Measurements from ENCODE around the gene IQGAP2.

GRCh38 chr5:76419597-76420298, 16.7 kb downstream of the IQGAP2 start:
- TF ChIP-seq ZNF274 (IDR thresholded peaks at IDR 0.05; ENCODE audit: borderline replicate concordance, extremely low read depth, low read length) (no peak), POLR2A (IDR thresholded peaks at IDR 0.05; ENCODE audit: control extremely low read depth in 1 of 2, low read depth in 2 of 2, low read length in 2 of 2) (no peak), POLR2AphosphoS5 (IDR thresholded peaks at IDR 0.05; ENCODE audit: low read depth, low read length) (no peak), SAP30 (IDR thresholded peaks at IDR 0.05; ENCODE audit: insufficient read depth, insufficient replicate concordance, low read length) (no peak), CEBPB (IDR thresholded peaks at IDR 0.05; ENCODE audit: low read depth, low read length) (no peak), EZH2 (IDR thresholded peaks at IDR 0.05; ENCODE audit: low read depth, low read length, severe bottlenecking) (no peak), SP2 (IDR thresholded peaks at IDR 0.05; ENCODE audit: low read length) (no peak), RXRA (IDR thresholded peaks at IDR 0.05; ENCODE audit: insufficient read depth, low read depth, low read length) (no peak), TAF1 (IDR thresholded peaks at IDR 0.05; ENCODE audit: low read depth, low read length) (no peak), CHD2 (IDR thresholded peaks at IDR 0.05; ENCODE audit: low read length) (no peak), KDM5A (IDR thresholded peaks at IDR 0.05; ENCODE audit: low read length) (no peak)
- TF ChIP-seq, protein P1, sequence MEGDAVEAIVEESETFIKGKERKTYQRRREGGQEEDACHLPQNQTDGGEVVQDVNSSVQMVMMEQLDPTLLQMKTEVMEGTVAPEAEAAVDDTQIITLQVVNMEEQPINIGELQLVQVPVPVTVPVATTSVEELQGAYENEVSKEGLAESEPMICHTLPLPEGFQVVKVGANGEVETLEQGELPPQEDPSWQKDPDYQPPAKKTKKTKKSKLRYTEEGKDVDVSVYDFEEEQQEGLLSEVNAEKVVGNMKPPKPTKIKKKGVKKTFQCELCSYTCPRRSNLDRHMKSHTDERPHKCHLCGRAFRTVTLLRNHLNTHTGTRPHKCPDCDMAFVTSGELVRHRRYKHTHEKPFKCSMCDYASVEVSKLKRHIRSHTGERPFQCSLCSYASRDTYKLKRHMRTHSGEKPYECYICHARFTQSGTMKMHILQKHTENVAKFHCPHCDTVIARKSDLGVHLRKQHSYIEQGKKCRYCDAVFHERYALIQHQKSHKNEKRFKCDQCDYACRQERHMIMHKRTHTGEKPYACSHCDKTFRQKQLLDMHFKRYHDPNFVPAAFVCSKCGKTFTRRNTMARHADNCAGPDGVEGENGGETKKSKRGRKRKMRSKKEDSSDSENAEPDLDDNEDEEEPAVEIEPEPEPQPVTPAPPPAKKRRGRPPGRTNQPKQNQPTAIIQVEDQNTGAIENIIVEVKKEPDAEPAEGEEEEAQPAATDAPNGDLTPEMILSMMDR (IDR thresholded peaks at IDR 0.05; ENCODE audit: control extremely low read depth in 1 of 3, insufficient read depth in 1 of 3, low read depth in 1 of 3, low read length in 3 of 3), result no peak

Measured in H1 (cell line).